SHP77 treated with DMSO at 0.1 percent for 48 hours (cell line): ENCODE results near the gene SPATA32.

Experiments used
- DNase-seq: peaks from one replicate; lab custom pipeline; 2025; lab: John Stamatoyannopoulos, UW

Gene SPATA32

GRCh38 chr17:45293413-45294211, 31.7 kb upstream of the SPATA32 start:
- DNase-seq = no peak

- no peak for DNase-seq
These were observed 31.0 kb upstream of the SPATA32 start for GRCh38 chr17:45292696-45293412.

- DNase-seq = no peak
These were observed 29.4 kb upstream of the SPATA32 start for GRCh38 chr17:45291171-45291805.

GRCh38 chr17:45290269-45290765, 28.4 kb upstream of the SPATA32 start:
- no peak for DNase-seq

GRCh38 chr17:45289301-45290268, 27.7 kb upstream of the SPATA32 start:
- no peak for DNase-seq

GRCh38 chr17:45288825-45289224, 26.9 kb upstream of the SPATA32 start:
- no peak for DNase-seq

- DNase-seq = no peak
These were observed 25.9 kb upstream of the SPATA32 start for GRCh38 chr17:45287526-45288500.

- DNase-seq = no peak
These were observed 24.4 kb upstream of the SPATA32 start for GRCh38 chr17:45286286-45286685.

- no peak for DNase-seq
These were observed 22.6 kb upstream of the SPATA32 start for GRCh38 chr17:45284176-45285140.

GRCh38 chr17:45283711-45284110, 21.8 kb upstream of the SPATA32 start:
- DNase-seq = no peak

GRCh38 chr17:45282683-45283644, 21.1 kb upstream of the SPATA32 start:
- DNase-seq = no peak

- DNase-seq = no peak
These were observed 18.0 kb upstream of the SPATA32 start for GRCh38 chr17:45279898-45280297.

GRCh38 chr17:45277992-45278391, 16.1 kb upstream of the SPATA32 start:
- no peak for DNase-seq

- DNase-seq = peak; percentile 41
These were observed 15.4 kb upstream of the SPATA32 start for GRCh38 chr17:45277216-45277849.

- DNase-seq = no peak
These were observed 14.1 kb upstream of the SPATA32 start for GRCh38 chr17:45276031-45276430.

- DNase-seq = no peak
These were observed 12.1 kb upstream of the SPATA32 start for GRCh38 chr17:45274033-45274432.

GRCh38 chr17:45273551-45273957, 11.7 kb upstream of the SPATA32 start:
- DNase-seq = no peak
